ENCODE measurements around the gene TP53BP2.

Gene TP53BP2

GRCh38 chr1:223760833-223761232, 84.9 kb downstream of the TP53BP2 start:
- no peak for TF ChIP-seq CTCF (IDR thresholded peaks at IDR 0.05; ENCODE audit: low read depth, low read length)

GRCh38 chr1:223759273-223759672, 86.5 kb downstream of the TP53BP2 start:
- TF ChIP-seq CTCF (IDR thresholded peaks at IDR 0.05; ENCODE audit: low read depth, low read length), result no peak
- no peak overlapping the region for H3K4me3 ChIP-seq (ENCODE audit: low read depth, low read length)

More at GRCh38 chr1:223760833-223761232, 84.9 kb downstream of the TP53BP2 start:
- H3K4me3 ChIP-seq (ENCODE audit: low read depth, low read length), result no peak overlapping the region

- H3K4me3 ChIP-seq (ENCODE audit: low read depth, low read length), result no peak overlapping the region
- no peak for TF ChIP-seq CTCF (IDR thresholded peaks at IDR 0.05; ENCODE audit: low read depth, low read length)
Observed at GRCh38 chr1:223758734-223759133, 87.0 kb downstream of the TP53BP2 start.

- no peak for TF ChIP-seq CTCF (IDR thresholded peaks at IDR 0.05; ENCODE audit: low read depth, low read length)
- H3K4me3 ChIP-seq (ENCODE audit: low read depth, low read length), result no peak overlapping the region
Observed at GRCh38 chr1:223756806-223757700, 88.7 kb downstream of the TP53BP2 start.

GRCh38 chr1:223755992-223756775, 89.6 kb downstream of the TP53BP2 start:
- TF ChIP-seq CTCF (IDR thresholded peaks at IDR 0.05; ENCODE audit: low read depth, low read length), result no peak

GRCh38 chr1:223755432-223755792, 90.3 kb downstream of the TP53BP2 start:
- no peak overlapping the region for H3K4me3 ChIP-seq (ENCODE audit: low read depth, low read length)
- no peak for TF ChIP-seq CTCF (IDR thresholded peaks at IDR 0.05; ENCODE audit: low read depth, low read length)

More at GRCh38 chr1:223755992-223756775, 89.6 kb downstream of the TP53BP2 start:
- no peak overlapping the region for H3K4me3 ChIP-seq (ENCODE audit: low read depth, low read length)

Data from WI38 (cell line).